H1 (cell line): ENCODE results near the gene ANKRD40. TPM values are rescaled to one million over a fixed set of nuclear protein-coding genes. Genes with fewer than 3 reads are reported as not detected.

Experiments used
- CTCF ChIA-PET: fragments of 300-600 bp; sonication (Branson Sonifier 250); formaldehyde crosslinking; loops from one replicate; lab custom pipeline; 2021; ENCODE audit not compliant: partially characterized antibody; lab: Charles Lee
- POLR2A ChIA-PET: fragments of 300-600 bp; sonication (Branson Sonifier 250); formaldehyde crosslinking; loops from one replicate; lab custom pipeline; 2021; ENCODE audit warnings: inconsistent platforms; ENCODE audit not compliant: partially characterized antibody; lab: Charles Lee
- DNase-seq, 2 experiments: peaks; one replicate each; pipeline versions ENCODE4 v3.0.0 to v3.0.0-alpha.2; 2010 to 2022; ENCODE audit warnings: low spot score in 2 of 2, low read depth in 1 of 2, mixed read lengths in 1 of 2
- FAIRE-seq: peaks from 2 replicates; lab custom pipeline; 2011; peaks lifted over from hg19 to GRCh38; lab: Jason Lieb, UNC
- H2AFZ ChIP-seq: 2 replicates; pipeline ENCODE4 v1.8.1; 2012; ENCODE audit warnings: low read length, inconsistent platforms
- H2AK5ac ChIP-seq: 2 replicates; pipeline ENCODE4 v1.6.1; 2013; ENCODE audit warnings: low read depth, low read length
- H2BK120ac ChIP-seq: replicated peaks from 2 replicates; pipeline ENCODE3; 2013; ENCODE audit warnings: low read depth, low read length, inconsistent platforms
- H2BK12ac ChIP-seq: 2 replicates; pipeline ENCODE4 v1.6.1; 2013; ENCODE audit warnings: low read depth, low read length
- H2BK15ac ChIP-seq: 2 replicates; pipeline ENCODE4 v1.6.1; 2013; ENCODE audit warnings: low read length
- H2BK20ac ChIP-seq: 2 replicates; pipeline ENCODE4 v1.6.1; 2013; ENCODE audit warnings: low read length
- H2BK5ac ChIP-seq: 2 replicates; pipeline ENCODE4 v1.6.1; 2013; ENCODE audit warnings: low read depth, low read length
- H3K14ac ChIP-seq: 2 replicates; pipeline ENCODE4 v1.6.1; 2013; ENCODE audit warnings: inconsistent platforms; ENCODE audit not compliant: insufficient read length
- H3K18ac ChIP-seq: 2 replicates; pipeline ENCODE4 v1.6.1; 2013; ENCODE audit warnings: low read length; ENCODE audit errors: extremely low read depth
- H3K23ac ChIP-seq: 2 replicates; pipeline ENCODE4 v1.6.1; 2013; ENCODE audit warnings: inconsistent platforms; ENCODE audit not compliant: insufficient read length
- H3K23me2 ChIP-seq: 2 replicates; pipeline ENCODE4 v1.6.1; 2013; ENCODE audit warnings: low read depth, low read length
- H3K27ac ChIP-seq: 2 replicates; pipeline ENCODE4 v1.6.1; 2011; ENCODE audit warnings: low read depth, low read length, inconsistent platforms
- H3K27me3 ChIP-seq, 4 experiments: replicated peaks in 1 of 4; 1 replicate in 1 of 4; 2 replicates in 3 of 4; pipeline versions ENCODE4 v1.6.1 to v1.8.1; 2011 to 2013; ENCODE audit warnings: low read length in 3 of 4, mild to moderate bottlenecking in 3 of 4, inconsistent platforms in 2 of 4, mixed read lengths in 2 of 4, moderate library complexity in 1 of 4; ENCODE audit not compliant: control insufficient read depth in 3 of 4, insufficient read depth in 3 of 4; ENCODE audit errors: extremely low read depth in 1 of 4
- H3K36me3 ChIP-seq, 4 experiments: 2 replicates each; pipeline versions ENCODE4 v1.6.1 to v1.8.1; 2011 to 2013; ENCODE audit warnings: mild to moderate bottlenecking in 4 of 4, low read length in 3 of 4, moderate library complexity in 2 of 4, control low read depth in 1 of 4, inconsistent platforms in 1 of 4; ENCODE audit not compliant: insufficient read depth in 4 of 4, control insufficient read depth in 2 of 4
- H3K4ac ChIP-seq: replicated peaks from 2 replicates; pipeline ENCODE3; 2013; ENCODE audit warnings: low read length, low read depth, mixed read lengths, inconsistent platforms; ENCODE audit not compliant: insufficient read length
- H3K4me1 ChIP-seq, 4 experiments: replicated peaks in 1 of 4; 1 replicate in 1 of 4; 2 replicates in 3 of 4; pipeline versions ENCODE4 v1.6.1 to v1.8.1; 2011 to 2013; ENCODE audit warnings: low read length in 3 of 4, inconsistent platforms in 2 of 4, mixed read lengths in 1 of 4; ENCODE audit not compliant: insufficient read depth in 4 of 4, control insufficient read depth in 3 of 4
- H3K4me2 ChIP-seq, 2 experiments: 2 replicates each; pipeline versions ENCODE4 v1.6.1 to v1.8.1; 2011 to 2013; ENCODE audit warnings: low read depth in 2 of 2, low read length in 2 of 2, control low read depth in 1 of 2, inconsistent platforms in 1 of 2, mild to moderate bottlenecking in 1 of 2; ENCODE audit not compliant: insufficient read depth in 1 of 2
- H3K4me3 ChIP-seq, 4 experiments: fragments of 200-600, 300-600 bp in 1 of 4; sonication (generic), shearing (Covaris generic), sonication (Bioruptor Twin) in 1 of 4; 2 replicates each; pipeline versions ENCODE4 v1.5.1 to v1.8.1; 2011 to 2016; ENCODE audit warnings: low read length in 4 of 4, low read depth in 3 of 4, control low read depth in 2 of 4, inconsistent platforms in 2 of 4, mild to moderate bottlenecking in 2 of 4, mixed read lengths in 1 of 4, moderate library complexity in 1 of 4; ENCODE audit not compliant: insufficient read depth in 2 of 4; ENCODE audit errors: extremely low read depth in 1 of 4
- H3K56ac ChIP-seq: replicated peaks from 2 replicates; pipeline ENCODE3; 2013; ENCODE audit warnings: low read depth, mild to moderate bottlenecking, mixed read lengths, low read length, inconsistent platforms; ENCODE audit not compliant: insufficient read length
- H3K79me1 ChIP-seq: 2 replicates; pipeline ENCODE4 v1.6.1; 2013; ENCODE audit warnings: low read depth, low read length, control low read depth
- H3K79me2 ChIP-seq, 2 experiments: 2 replicates each; pipeline versions ENCODE4 v1.6.1 to v1.8.1; 2012 to 2013; ENCODE audit warnings: low read length in 2 of 2, mild to moderate bottlenecking in 2 of 2, inconsistent platforms in 1 of 2; ENCODE audit not compliant: insufficient read depth in 2 of 2, control insufficient read depth in 1 of 2
- H3K9ac ChIP-seq, 4 experiments: replicated peaks in 1 of 4; 1 replicate in 1 of 4; 2 replicates in 3 of 4; pipeline versions ENCODE4 v1.6.1 to v1.8.1; 2011 to 2013; ENCODE audit warnings: low read depth in 3 of 4, low read length in 3 of 4, control low read depth in 2 of 4, mild to moderate bottlenecking in 2 of 4, moderate library complexity in 2 of 4, inconsistent platforms in 1 of 4; ENCODE audit errors: extremely low read depth in 1 of 4
- H3K9me3 ChIP-seq, 2 experiments: 2 replicates each; pipeline versions ENCODE4 v1.6.1 to v1.8.1; 2012 to 2013; ENCODE audit warnings: mild to moderate bottlenecking in 2 of 2, moderate library complexity in 2 of 2, control low read depth in 1 of 2, inconsistent platforms in 1 of 2, low read depth in 1 of 2, low read length in 1 of 2, mixed read lengths in 1 of 2; ENCODE audit not compliant: insufficient read depth in 2 of 2
- H4K20me1 ChIP-seq, 2 experiments: replicated peaks in 1 of 2; 2 replicates each; pipeline versions ENCODE3 to v1.8.1; 2011 to 2013; ENCODE audit warnings: inconsistent platforms in 2 of 2, low read length in 2 of 2, mild to moderate bottlenecking in 1 of 2; ENCODE audit not compliant: insufficient read depth in 2 of 2, control insufficient read depth in 1 of 2
- H4K5ac ChIP-seq: 2 replicates; pipeline ENCODE4 v1.6.1; 2013; ENCODE audit warnings: low read length, low read depth, mixed read lengths, inconsistent platforms; ENCODE audit not compliant: insufficient read length
- H4K8ac ChIP-seq: 2 replicates; pipeline ENCODE4 v1.8.0; 2013; ENCODE audit warnings: mild to moderate bottlenecking, moderate library complexity, low read length, inconsistent platforms; ENCODE audit not compliant: insufficient read depth; ENCODE audit errors: extremely low read depth
- H4K91ac ChIP-seq: replicated peaks from 2 replicates; pipeline ENCODE3; 2013; ENCODE audit warnings: low read length, mixed read lengths, inconsistent platforms; ENCODE audit not compliant: insufficient read length
- CREB1 ChIP-seq: IDR thresholded peaks from 2 replicates; pipeline ENCODE4 v1.6.1; 2012; ENCODE audit warnings: inconsistent platforms
- GABPA ChIP-seq: IDR thresholded peaks from 2 replicates; pipeline ENCODE4 v1.6.1; 2011; ENCODE audit warnings: mild to moderate bottlenecking, low read length, moderate library complexity, borderline replicate concordance; ENCODE audit not compliant: insufficient read depth
- RFX5 ChIP-seq: IDR thresholded peaks from 2 replicates; pipeline ENCODE4 v1.6.1; 2011; ENCODE audit warnings: low read depth, low read length, improper control_type of control experiment, borderline replicate concordance
- SP2 ChIP-seq: IDR thresholded peaks from 2 replicates; pipeline ENCODE4 v1.6.1; 2012; ENCODE audit warnings: mild to moderate bottlenecking, low read length, inconsistent platforms
- SP4 ChIP-seq: IDR thresholded peaks from 2 replicates; pipeline ENCODE4 v1.6.1; 2012; ENCODE audit warnings: low read length, inconsistent platforms
- TAF7 ChIP-seq: optimal IDR thresholded peaks from 2 replicates; pipeline ENCODE3; 2011; ENCODE audit warnings: low read depth, mild to moderate bottlenecking, inconsistent platforms, low read length, moderate library complexity, borderline replicate concordance
- TBP ChIP-seq: IDR thresholded peaks from 2 replicates; pipeline ENCODE4 v1.6.1; 2011; ENCODE audit warnings: low read depth, low read length, improper control_type of control experiment
- TCF12 ChIP-seq: IDR thresholded peaks from 2 replicates; pipeline ENCODE4 v1.6.1; 2011; ENCODE audit warnings: low read depth, mild to moderate bottlenecking, low read length
- WGBS, 2 experiments: shearing (Covaris generic) in 1 of 2; methylation state at CpG; one replicate each; pipeline versions ENCODE4 v1.1.6 to v1.1.7; 2013 to 2015; ENCODE audit warnings: low lambda C conversion rate in 2 of 2, mixed read lengths in 2 of 2, inconsistent platforms in 1 of 2, low coverage in 1 of 2, missing lambda C conversion rate in 1 of 2; ENCODE audit not compliant: insufficient replicate concordance in 2 of 2, insufficient coverage in 1 of 2, insufficient read length in 1 of 2; ENCODE audit errors: extremely low coverage in 1 of 2, missing lambda C conversion rate in 1 of 2; 5-methylcytosine and 5-hydroxymethylcytosine counted together
- polyA plus RNA-seq, 7 experiments: library from polyadenylated mRNA; depleted of rRNA in 3 of 7; stranded (reverse) in 5 of 7; unstranded in 2 of 7; fragments of >200 nt in 5 of 7; fragments of 200-250 nt in 2 of 7; gene quantifications; 1 replicate in 5 of 7; 2 replicates in 1 of 7; 4 replicates in 1 of 7; pipeline versions ENCODE4 v1.2.1 to v1.2.3, GENCODE V29; 2011 to 2013; ENCODE audit warnings: missing spikeins in 2 of 7, mixed read lengths in 2 of 7
- total RNA-seq: library from RNA; stranded (reverse); fragmentation: NEBNext Ultra II Directional; extraction: Animal tissue kit (Norgen Biotek cat#: 25700); gene quantifications from 2 replicates; pipeline ENCODE4 v1.2.1, GENCODE V29; 2021

Gene ANKRD40
- total and polyA plus RNA-seq, 2 of the 8 experiments (the other 6 are each of a cell fraction or from before 2014, with no cell fraction given): 26.1 to 50.1 TPM

GRCh38 chr17:50666316-50666715 lies 41.4 kb downstream of the ANKRD40 start:
- no peak overlapping the region for H3K4me2 ChIP-seq
- H2AK5ac ChIP-seq: no peak overlapping the region
- H2AFZ ChIP-seq: no peak overlapping the region
- no peak overlapping the region for H4K5ac ChIP-seq
- H3K23me2 ChIP-seq: no peaks in the 10 kb centered on the region
- no peak for TF ChIP-seq TCF12
- TF ChIP-seq TBP: no peak
- TF ChIP-seq GABPA: no peak
- no peak for TF ChIP-seq SP2
- TF ChIP-seq CREB1: no peak
- no peak for TF ChIP-seq TAF7
- TF ChIP-seq RFX5: no peak
- no peak for TF ChIP-seq SP4
- FAIRE-seq (no peak), DNase-seq (no peak)
- H3K4me3 ChIP-seq: no peak overlapping the region
- H3K56ac ChIP-seq: no peak overlapping the region
- H4K8ac ChIP-seq: no peak overlapping the region
- no peak overlapping the region for H3K4ac ChIP-seq
- H3K18ac ChIP-seq: no peak overlapping the region
- no peaks in the 10 kb centered on the region for H3K79me2 ChIP-seq
- ChIA-PET CTCF (interaction anchor here (0.6 to 10.0 kb wide), 10 partner anchors 12 to 126 kb away, joined by 3 to 96 read pairs (median 4); no protein-coding TSS in a partner anchor), POLR2A (no interaction called here)
- no peak overlapping the region for H4K91ac ChIP-seq
- H3K36me3 ChIP-seq: no peaks in the 10 kb centered on the region
- H3K9me3 ChIP-seq: no peaks in the 10 kb centered on the region
- 95% methylated on average over 8 of the region's 8 CpGs; no CpG with 5 or more reads in 1 of the 2 experiments for WGBS, 2 experiments
- H3K14ac ChIP-seq: no peak overlapping the region
- H2BK15ac ChIP-seq: no peak overlapping the region
- no peak overlapping the region for H2BK20ac ChIP-seq
- H3K27ac ChIP-seq: no peak overlapping the region
- peaks cover 4 to 16% (median 10%) of the 10 kb centered on the region in 4 experiments for H3K4me1 ChIP-seq
- H2BK120ac ChIP-seq: no peak overlapping the region
- H3K9ac ChIP-seq: no peak overlapping the region
- no peaks in the 10 kb centered on the region for H3K79me1 ChIP-seq
- H3K23ac ChIP-seq: no peak overlapping the region
- no peaks in the 10 kb centered on the region for H3K27me3 ChIP-seq
- H2BK5ac ChIP-seq: no peak overlapping the region
- no peak overlapping the region for H2BK12ac ChIP-seq
- no peaks in the 10 kb centered on the region for H4K20me1 ChIP-seq
